Measurements from ENCODE around the gene MTA2.
"Not testable (repeated sequence)": the region's sequence is repeated elsewhere in the genome, so short reads cannot be mapped to it uniquely, and the experiment has no call there.

- TF ChIP-seq CTCF (conservative IDR thresholded peaks at IDR 0.05; ENCODE audit: low read length); EZH2phosphoT487 (IDR thresholded peaks at IDR 0.05; ENCODE audit: borderline replicate concordance): not testable (repeated sequence)
Measured at GRCh38 chr11:62585356-62585755, 16.3 kb downstream of the MTA2 start.

Measured in Loucy (cell line).